SJCRH30 (cell line): ENCODE measurements around the gene CGB2. TPM values are rescaled to one million over a fixed set of nuclear protein-coding genes. Genes with fewer than 3 reads are reported as not detected.
"Not testable (repeated sequence)": the region's sequence is repeated elsewhere in the genome, so short reads cannot be mapped to it uniquely, and the experiment has no call there.

Experiments used
- DNase-seq, 2 experiments: peaks; one replicate each; pipeline ENCODE4 v3.0.0-alpha.2; 2015 to 2020
- H3K27ac ChIP-seq: fragments of 250-450 bp; sonication (Bioruptor Pico); 2 replicates; pipeline ENCODE4 v1.5.1; 2020; ENCODE audit warnings: mild to moderate bottlenecking, moderate library complexity
- H3K27me3 ChIP-seq: fragments of 250-450 bp; sonication (Bioruptor Pico); 2 replicates; pipeline ENCODE4 v1.5.1; 2020; ENCODE audit warnings: mild to moderate bottlenecking, moderate library complexity
- H3K36me3 ChIP-seq: fragments of 250-450 bp; sonication (Bioruptor Pico); 2 replicates; pipeline ENCODE4 v1.5.1; 2020; ENCODE audit warnings: mild to moderate bottlenecking, moderate library complexity
- H3K4me1 ChIP-seq: fragments of 250-450 bp; sonication (Bioruptor Pico); 2 replicates; pipeline ENCODE4 v1.5.1; 2020; ENCODE audit warnings: mild to moderate bottlenecking, moderate library complexity
- H3K4me3 ChIP-seq: fragments of 250-450 bp; sonication (Bioruptor Pico); 2 replicates; pipeline ENCODE4 v1.5.1; 2020; ENCODE audit warnings: mild to moderate bottlenecking, moderate library complexity
- H3K9me3 ChIP-seq: fragments of 250-450 bp; sonication (Bioruptor Pico); replicated peaks from 2 replicates; pipeline ENCODE4 v1.5.1; 2020; ENCODE audit warnings: mild to moderate bottlenecking, moderate library complexity
- total RNA-seq: library from RNA; depleted of rRNA; stranded (reverse); fragments of >200 nt; shearing (Covaris generic); gene quantifications from 2 replicates; pipeline ENCODE4 v1.2.3, GENCODE V29; 2014

The CGB2 gene
- total RNA-seq, 1 experiment from 2014 or later, result not detected

DNA sequence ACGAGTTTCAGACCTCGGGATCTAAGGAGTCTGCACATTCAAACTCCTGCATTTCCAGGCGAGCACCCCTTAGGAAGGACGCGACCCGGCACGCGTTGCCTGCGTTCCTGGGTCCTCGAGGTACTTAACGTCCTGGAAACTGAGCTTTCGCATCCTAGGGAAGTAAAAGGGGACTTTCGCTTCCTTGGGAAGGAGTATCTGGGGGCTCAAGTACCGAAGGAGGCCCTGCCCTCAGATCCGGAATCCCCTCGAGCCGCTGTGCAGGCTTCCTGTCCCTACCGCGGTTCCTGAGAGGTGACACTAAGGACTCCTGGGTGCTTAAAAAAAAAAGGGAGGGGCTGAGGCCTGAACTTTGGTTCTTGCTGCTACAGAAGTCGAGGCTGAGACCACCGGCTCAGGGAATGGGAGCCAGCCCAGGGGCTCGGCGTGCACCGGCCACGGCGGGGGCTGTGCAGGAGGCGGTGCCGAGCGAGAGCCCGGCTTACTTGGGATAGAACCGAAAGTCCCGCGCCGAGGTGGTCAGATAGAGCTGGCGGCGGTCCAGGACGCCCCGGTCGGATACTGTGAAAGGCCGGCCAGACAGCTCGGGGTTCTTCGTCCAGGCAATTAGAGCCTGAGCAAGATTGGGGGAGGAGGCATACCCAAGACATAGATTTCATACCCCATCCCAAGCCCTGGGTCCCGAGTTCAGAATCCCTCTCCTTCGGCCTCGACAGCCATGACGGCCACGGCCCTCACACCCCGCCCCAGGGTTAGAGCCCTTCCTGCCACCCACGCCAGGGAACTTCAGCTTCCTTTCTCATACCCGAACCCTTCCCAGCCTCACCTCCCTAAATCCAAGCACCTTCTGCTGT lies 13.1 kb upstream of the CGB2 start:
- DNase-seq, H3K4me1 ChIP-seq, H3K27me3 ChIP-seq, H3K27ac ChIP-seq, H3K36me3 ChIP-seq, H3K9me3 ChIP-seq: not testable (repeated sequence)
- H3K4me3 ChIP-seq, result peak overlapping the region; percentile 45

DNA sequence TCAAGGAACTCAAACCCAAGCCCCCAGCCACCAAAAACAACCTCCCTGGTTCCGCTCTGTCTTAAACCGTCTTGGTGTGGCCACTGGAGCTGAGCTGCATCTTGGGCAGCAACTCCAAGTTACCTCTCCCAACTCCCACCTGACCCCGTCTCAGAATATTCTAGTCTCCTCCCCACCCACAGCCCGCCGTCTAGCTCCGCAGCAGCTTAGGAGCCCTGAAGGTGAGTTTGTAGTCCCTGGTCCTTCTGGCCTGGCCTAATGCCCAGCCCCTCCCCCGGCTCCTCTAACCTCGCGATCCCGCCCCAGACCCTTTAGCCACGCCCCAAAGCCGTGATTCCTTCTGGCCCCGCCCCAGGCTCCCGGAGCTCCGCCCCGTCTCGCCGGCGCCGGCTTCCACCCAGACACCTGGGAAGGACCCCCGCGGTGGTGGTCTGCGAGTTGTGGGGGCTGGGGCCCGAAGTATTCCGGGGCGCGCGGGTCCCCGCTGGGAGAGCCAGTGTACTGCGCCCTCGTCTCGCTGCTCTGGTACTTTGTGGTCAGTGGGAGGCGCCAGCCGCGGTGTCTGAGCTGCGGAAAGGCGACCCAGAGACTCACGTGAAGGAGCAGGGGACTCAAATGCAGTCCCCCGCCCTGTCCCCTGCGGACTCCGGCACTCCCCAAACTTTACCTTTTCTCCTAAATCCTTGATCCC lies 12.3 kb upstream of the CGB2 start:
- no peak overlapping the region for H3K27ac ChIP-seq
- peaks cover 4% of the 10 kb centered on the region for H3K36me3 ChIP-seq
- peak overlapping the region; percentile 45 for H3K4me3 ChIP-seq
- no peaks in the 10 kb centered on the region for H3K4me1 ChIP-seq
- H3K9me3 ChIP-seq, result no peaks in the 10 kb centered on the region
- H3K27me3 ChIP-seq, result no peaks in the 10 kb centered on the region
- DNase-seq, result peak; percentile 43 to 60

DNA sequence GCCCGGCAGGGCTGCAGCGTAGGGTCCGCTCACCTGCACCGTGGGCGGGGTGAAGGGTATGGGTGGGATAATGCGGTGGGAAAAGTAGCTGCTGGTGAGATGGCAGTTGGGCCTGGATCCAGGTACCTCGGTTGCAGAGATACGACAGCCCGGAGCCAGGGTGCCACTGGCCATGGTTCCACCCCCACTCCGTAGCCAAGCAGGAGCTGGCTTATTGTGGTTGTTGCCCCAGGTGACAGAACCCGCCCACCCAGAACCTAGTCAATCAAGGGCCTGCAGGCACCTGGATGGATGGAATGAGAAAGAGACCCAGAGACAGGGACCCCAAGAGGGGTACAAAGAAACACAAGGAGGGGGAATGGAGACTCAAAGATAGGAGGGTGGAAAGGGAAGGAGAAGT lies 11.3 kb upstream of the CGB2 start:
- Histone ChIP-seq H3K27ac (no peak overlapping the region), H3K4me3 (no peak overlapping the region), H3K9me3 (no peaks in the 10 kb centered on the region), H3K27me3 (no peaks in the 10 kb centered on the region), H3K4me1 (no peaks in the 10 kb centered on the region), H3K36me3 (no peaks in the 10 kb centered on the region; the same call in 1 of the 2 replicates)
- DNase-seq, result no peak

DNA sequence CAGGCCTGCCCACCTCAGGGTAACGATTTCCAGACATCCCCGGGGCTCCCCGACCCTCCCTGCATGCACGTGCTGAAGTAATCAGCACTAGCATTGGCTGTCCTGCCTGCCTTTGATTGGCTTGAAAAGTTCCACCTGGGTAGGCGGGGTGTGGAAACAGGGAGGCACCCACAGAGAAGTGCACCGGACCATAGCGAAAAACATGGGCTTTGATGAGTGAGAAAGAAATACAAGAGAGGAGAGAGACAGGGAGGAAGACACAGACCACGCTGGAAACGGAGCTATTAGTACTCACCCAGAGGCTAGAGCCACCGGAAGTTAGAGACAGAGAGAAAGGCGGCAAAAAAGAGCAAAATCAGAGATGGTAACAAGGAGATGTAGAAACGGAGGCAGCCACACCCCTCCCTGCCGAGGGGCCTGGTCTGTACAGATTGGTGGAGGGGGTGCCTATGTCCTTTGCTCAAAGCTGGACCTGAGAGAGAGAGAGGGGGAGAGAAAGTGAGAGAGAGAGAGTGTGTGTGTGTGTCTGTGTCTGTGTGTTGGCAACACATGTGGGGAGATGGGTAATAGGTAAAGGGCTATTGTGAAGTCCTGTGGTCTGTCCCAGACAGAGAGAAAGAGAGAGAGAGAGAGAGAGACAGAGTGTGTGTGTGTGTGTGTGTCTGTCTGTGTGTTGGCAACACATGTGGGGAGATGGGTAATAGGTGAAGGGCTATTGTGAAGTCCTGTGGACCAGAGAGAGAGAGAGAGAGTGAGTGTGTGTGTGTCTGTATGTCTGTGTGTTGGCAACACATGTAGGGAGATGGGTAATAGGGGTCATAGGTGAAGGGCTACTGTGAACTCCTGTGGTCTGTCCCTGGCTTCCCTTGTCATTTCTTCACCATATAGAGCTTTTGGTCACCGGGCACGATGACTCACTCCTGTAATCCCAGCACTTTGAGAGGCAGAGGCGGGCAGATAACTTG lies 10.5 kb upstream of the CGB2 start:
- DNase-seq, result no peak
- no peak overlapping the region for H3K27ac ChIP-seq
- no peaks in the 10 kb centered on the region for H3K27me3 ChIP-seq
- no peaks in the 10 kb centered on the region for H3K9me3 ChIP-seq
- no peaks in the 10 kb centered on the region for H3K36me3 ChIP-seq
- no peaks in the 10 kb centered on the region for H3K4me1 ChIP-seq
- no peak overlapping the region for H3K4me3 ChIP-seq

DNA sequence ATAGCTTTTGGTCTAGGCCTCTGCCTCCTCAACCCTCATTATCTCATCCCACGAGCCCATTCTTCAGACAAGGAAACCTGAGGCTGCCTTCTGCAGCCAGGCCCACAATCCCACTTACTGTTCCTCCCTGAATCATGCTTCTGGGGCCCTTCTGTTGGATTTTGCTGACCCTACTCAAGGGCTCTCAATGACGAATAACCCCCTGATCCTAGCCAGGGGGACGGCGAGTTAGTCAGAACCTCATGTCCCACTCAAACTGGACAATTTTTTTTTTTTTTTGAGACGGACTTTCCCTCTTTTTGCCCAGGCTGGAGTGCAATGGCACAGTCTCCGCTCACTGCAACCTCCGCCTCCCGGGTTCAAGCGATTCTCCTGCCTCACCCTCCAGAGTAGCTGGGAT lies 9.6 kb upstream of the CGB2 start:
- Histone ChIP-seq H3K4me1 (no peaks in the 10 kb centered on the region), H3K27ac (no peak overlapping the region), H3K9me3 (no peaks in the 10 kb centered on the region), H3K27me3 (no peaks in the 10 kb centered on the region), H3K36me3 (no peaks in the 10 kb centered on the region), H3K4me3 (no peak overlapping the region)
- DNase-seq, result no peak

DNA sequence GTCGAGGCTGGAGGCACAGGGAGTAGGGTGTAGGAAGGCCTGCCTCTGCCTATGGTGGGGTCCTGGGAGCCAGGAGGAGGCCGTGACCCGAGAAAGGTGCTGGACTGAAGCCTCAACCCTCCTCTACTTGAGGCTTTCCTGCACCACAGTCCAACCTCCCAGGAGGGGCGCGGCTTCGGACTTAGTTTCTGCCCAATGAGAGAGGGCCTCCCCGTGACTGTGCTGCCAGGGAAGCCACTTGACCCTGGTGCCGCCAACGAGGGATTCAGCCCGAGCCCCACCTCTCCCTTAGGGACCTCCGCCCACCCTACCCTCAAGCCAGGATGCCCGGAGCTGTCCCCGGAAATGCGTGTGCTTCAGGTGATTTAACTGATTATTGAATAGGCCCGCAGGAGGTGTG lies 7.5 kb upstream of the CGB2 start, which contains the start of gene CGB3:
CGB3 (minus strand) TSS at position 101 of the 400 bp plus-strand sequence. CDS start 362 bp downstream, outside the sequence.
- not testable (repeated sequence) for H3K27ac ChIP-seq, H3K27me3 ChIP-seq, H3K4me1 ChIP-seq

DNA sequence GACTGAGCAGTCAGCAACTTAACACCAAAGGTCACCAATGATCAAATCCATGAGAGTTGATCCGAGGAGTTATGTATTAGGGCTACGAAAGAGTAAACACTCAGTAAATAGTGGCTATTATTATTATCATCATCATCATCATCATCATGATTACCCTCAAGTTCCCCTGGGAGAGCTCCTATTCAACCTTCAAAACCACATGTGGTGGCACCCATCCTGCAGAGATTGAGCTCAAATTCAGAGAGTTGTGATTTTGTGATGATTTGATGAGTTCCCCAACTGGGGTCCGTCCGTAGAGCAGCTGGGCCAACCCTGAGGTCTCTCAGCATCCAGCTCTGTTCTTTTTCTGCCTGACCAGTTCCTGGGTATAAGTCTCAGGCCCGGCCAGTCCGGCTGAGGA lies 6.6 kb upstream of the CGB2 start:
- H3K4me3 ChIP-seq, DNase-seq, H3K27me3 ChIP-seq, H3K36me3 ChIP-seq, H3K27ac ChIP-seq, H3K4me1 ChIP-seq, H3K9me3 ChIP-seq: not testable (repeated sequence)

More for the DNA sequence above, 7.5 kb upstream of the CGB2 start, which contains the start of gene CGB3:
- not testable (repeated sequence) for H3K9me3 ChIP-seq, DNase-seq, H3K36me3 ChIP-seq, H3K4me3 ChIP-seq

DNA sequence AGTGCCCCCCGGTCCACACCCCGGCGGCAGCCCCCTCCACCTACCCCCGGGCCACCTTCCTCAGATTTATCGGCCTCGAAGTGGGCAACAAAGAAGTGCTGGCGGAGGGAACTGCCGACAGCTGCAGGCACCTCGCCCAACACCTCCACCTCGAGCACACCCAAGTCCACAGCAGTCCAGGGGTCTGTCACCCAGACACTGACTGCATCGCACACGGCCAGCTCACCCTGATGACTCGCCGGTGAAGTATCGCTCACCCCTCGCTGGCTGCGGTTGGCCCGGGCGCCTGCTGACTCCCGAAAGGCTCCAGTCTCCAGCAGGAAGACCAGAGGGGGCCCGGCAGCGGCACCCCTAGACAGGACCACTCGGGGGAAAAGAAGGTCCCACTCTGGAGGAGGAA lies 6.1 kb upstream of the CGB2 start:
- H3K27me3 ChIP-seq, H3K36me3 ChIP-seq, H3K4me1 ChIP-seq, DNase-seq, H3K4me3 ChIP-seq, H3K9me3 ChIP-seq, H3K27ac ChIP-seq: not testable (repeated sequence)

DNA sequence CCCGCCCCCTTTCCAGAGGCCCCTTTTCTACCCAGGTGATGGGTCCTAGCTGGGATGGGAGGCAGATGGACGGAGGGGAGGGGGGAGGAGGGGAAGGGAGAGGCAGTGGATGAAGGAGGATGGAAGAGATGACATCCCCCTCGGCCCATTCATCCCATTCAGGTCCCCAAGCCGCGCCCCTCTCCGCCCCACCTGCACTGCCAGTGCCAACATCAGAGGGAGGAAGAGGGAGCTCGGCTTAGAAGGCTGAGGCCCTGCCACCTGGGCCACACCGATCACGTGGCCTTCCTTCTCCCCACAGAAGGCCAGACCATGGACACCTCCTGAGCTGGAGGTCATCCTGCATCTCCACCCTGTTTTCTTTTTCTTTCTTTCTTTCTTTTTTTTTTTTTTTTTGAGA lies 3.0 kb upstream of the CGB2 start:
- not testable (repeated sequence) for H3K4me1 ChIP-seq, DNase-seq, H3K4me3 ChIP-seq, H3K9me3 ChIP-seq, H3K36me3 ChIP-seq, H3K27me3 ChIP-seq, H3K27ac ChIP-seq

DNA sequence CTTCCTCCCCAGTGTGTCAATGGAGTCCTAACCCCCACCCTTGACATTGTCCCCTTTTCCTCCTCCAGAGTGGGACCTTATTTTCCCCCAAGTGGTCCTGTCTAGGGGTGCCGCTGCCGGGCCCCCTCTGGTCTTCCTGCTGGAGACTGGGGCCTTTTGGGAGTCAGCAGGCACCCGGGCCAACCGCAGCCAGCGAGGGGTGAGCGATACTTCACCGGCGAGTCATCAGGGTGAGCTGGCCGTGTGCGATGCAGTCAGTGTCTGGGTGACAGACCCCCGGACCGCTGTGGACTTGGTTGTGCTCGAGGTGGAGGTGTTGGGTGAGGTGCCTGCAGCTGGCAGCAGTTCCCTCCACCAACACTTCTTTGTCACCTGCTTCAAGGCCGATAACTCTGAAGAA lies 1.9 kb upstream of the CGB2 start:
- H3K36me3 ChIP-seq, H3K27me3 ChIP-seq, H3K9me3 ChIP-seq, DNase-seq, H3K4me3 ChIP-seq, H3K4me1 ChIP-seq, H3K27ac ChIP-seq: not testable (repeated sequence)

DNA sequence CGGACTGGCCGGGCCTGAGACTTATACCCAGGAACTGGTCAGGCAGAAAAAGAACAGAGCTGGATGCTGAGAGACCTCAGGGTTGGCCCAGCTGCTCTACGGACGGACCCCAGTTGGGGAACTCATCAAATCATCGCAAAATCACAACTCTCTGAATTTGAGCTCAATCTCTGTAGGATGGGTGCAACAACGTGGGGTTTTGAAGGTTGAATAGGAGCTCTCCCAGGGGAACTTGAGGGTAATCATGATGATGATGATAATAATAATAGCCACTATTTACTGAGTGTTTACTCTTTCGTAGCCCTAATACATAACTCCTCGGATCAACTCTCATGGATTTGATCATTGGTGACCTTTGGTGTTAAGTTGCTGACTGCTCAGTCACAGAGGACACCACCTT lies 1.4 kb upstream of the CGB2 start:
- H3K4me3 ChIP-seq, H3K4me1 ChIP-seq, H3K27ac ChIP-seq, DNase-seq, H3K9me3 ChIP-seq, H3K27me3 ChIP-seq, H3K36me3 ChIP-seq: not testable (repeated sequence)

DNA sequence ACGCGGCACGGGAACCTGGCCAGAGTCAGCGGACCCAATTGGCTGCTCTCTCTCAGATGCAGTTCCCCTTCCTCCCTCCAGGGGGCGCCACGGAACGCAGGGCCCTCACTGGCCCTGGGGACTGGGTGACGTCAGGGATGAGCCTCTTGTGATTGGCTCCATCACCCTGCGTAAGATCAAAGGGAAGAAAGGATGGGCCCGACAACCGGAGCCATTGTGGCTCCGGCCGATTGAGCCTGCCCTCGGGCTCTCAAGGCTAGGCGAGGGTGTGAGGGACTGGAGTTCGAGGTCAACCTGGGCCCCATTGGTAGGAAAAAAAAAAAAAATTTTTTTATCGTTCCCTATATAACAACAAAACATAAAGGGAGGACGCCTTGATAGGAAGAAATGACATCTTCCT lies 5.1 kb downstream of the CGB2 start, which contains the start of gene CGB1:
CGB1 (minus strand) TSS at position 81 of the 400 bp plus-strand sequence. CDS start 184 bp downstream, outside the sequence.
- not testable (repeated sequence) for H3K27ac ChIP-seq, H3K4me1 ChIP-seq, H3K27me3 ChIP-seq, H3K9me3 ChIP-seq, H3K36me3 ChIP-seq, H3K4me3 ChIP-seq
- peak; percentile 40 to 43 for DNase-seq

DNA sequence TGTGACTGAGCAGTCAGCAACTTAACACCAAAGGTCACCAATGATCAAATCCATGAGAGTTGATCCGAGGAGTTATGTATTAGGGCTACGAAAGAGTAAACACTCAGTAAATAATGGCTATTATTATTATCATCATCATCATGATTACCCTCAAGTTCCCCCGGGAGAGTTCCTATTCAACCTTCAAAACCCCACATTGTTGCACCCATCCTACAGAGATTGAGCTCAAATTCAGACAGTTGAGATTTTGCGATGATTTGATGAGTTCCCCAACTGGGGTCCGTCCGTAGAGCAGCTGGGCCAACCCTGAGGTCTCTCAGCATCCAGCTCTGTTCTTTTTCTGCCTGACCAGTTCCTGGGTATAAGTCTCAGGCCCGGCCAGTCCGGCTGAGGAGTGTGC lies 6.4 kb downstream of the CGB2 start:
- not testable (repeated sequence) for H3K9me3 ChIP-seq, H3K27me3 ChIP-seq, H3K27ac ChIP-seq, H3K36me3 ChIP-seq, H3K4me1 ChIP-seq, H3K4me3 ChIP-seq, DNase-seq

DNA sequence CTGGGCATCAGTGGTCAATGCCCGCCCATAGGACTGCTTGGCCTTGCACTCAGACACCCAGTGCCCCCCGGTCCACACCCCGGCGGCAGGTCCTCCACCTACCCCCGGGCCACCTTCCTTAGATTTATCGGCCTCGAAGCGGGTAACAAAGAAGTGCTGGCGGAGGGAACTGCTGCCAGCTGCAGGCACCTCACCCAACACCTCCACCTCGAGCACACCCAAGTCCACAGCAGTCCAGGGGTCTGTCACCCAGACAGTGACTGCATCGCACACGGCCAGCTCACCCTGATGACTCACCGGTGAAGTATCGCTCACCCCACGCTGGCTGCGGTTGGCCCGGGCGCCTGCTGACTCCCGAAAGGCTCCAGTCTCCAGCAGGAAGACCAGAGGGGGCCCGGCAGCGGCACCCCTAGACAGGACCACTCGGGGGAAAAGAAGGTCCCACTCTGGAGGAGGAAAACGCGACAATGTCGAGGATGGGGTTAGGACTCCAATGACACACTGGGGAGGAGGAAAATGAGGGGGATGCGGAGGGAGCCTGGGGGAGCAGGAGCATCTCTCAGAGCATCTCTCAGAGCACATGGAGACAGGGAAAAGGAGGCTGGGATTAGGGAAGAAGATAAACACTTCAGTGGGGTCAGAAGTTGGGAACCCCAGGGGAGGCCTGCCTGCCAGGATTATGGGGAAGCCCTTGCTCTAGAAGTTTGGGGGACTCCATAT lies 7.0 kb downstream of the CGB2 start:
- H3K4me1 ChIP-seq, H3K36me3 ChIP-seq, H3K27me3 ChIP-seq, H3K9me3 ChIP-seq, H3K4me3 ChIP-seq, H3K27ac ChIP-seq: not testable (repeated sequence)
- DNase-seq, result peak; percentile 51 to 61
